Endodermal cell (in vitro differentiated cells): ENCODE measurements around the gene DHX40. TPM values are rescaled to one million over a fixed set of nuclear protein-coding genes. Genes with fewer than 3 reads are reported as not detected.

Source experiments
- DNase-seq: peaks from one replicate; pipeline ENCODE4 v3.0.0-alpha.2; 2017
- H3K27ac ChIP-seq: 2 replicates; pipeline ENCODE4 v1.5.1; 2013; ENCODE audit warnings: mild to moderate bottlenecking, low read depth, low read length, moderate library complexity
- H3K27me3 ChIP-seq: 2 replicates; pipeline ENCODE4 v1.6.1; 2013; ENCODE audit warnings: mild to moderate bottlenecking, low read length, moderate library complexity; ENCODE audit not compliant: insufficient read depth, control insufficient read depth, poor library complexity, severe bottlenecking
- H3K36me3 ChIP-seq: 2 replicates; pipeline ENCODE4 v1.7.0; 2013; ENCODE audit warnings: mild to moderate bottlenecking, low read length, moderate library complexity; ENCODE audit not compliant: control insufficient read depth, insufficient read depth
- H3K4me1 ChIP-seq: one replicate; pipeline ENCODE4 v1.7.0; 2013; ENCODE audit warnings: low read length; ENCODE audit not compliant: control insufficient read depth, insufficient read depth
- H3K4me3 ChIP-seq: 2 replicates; pipeline ENCODE4 v1.5.1; 2013; ENCODE audit warnings: mild to moderate bottlenecking, low read length, moderate library complexity
- H3K9ac ChIP-seq: 2 replicates; pipeline ENCODE4 v1.6.1; 2013; ENCODE audit warnings: mild to moderate bottlenecking, low read length, moderate library complexity; ENCODE audit not compliant: poor library complexity, severe bottlenecking; ENCODE audit errors: extremely low read depth
- H3K9me3 ChIP-seq: 2 replicates; pipeline ENCODE4 v1.6.1; 2013; ENCODE audit warnings: mild to moderate bottlenecking, low read length, moderate library complexity; ENCODE audit not compliant: control insufficient read depth
- H3K27ac Mint-ChIP-seq: 2 replicates; pipeline ENCODE4 v1.8.0; 2020; ENCODE audit warnings: mixed read lengths
- H3K27me3 Mint-ChIP-seq: 2 replicates; pipeline ENCODE4 v1.8.0; 2021; ENCODE audit warnings: mild to moderate bottlenecking, mixed read lengths; ENCODE audit not compliant: insufficient read depth
- H3K36me3 Mint-ChIP-seq: 2 replicates; pipeline ENCODE4 v1.8.0; 2020; ENCODE audit warnings: low read depth, mixed read lengths
- H3K4me1 Mint-ChIP-seq: 2 replicates; pipeline ENCODE4 v1.8.0; 2020; ENCODE audit warnings: mixed read lengths
- H3K4me3 Mint-ChIP-seq: 2 replicates; pipeline ENCODE4 v1.8.0; 2020; ENCODE audit warnings: mild to moderate bottlenecking, moderate library complexity, mixed read lengths
- H3K9me3 Mint-ChIP-seq: 2 replicates; pipeline ENCODE4 v1.8.0; 2020; ENCODE audit warnings: mild to moderate bottlenecking, mixed read lengths
- WGBS, 2 experiments: methylation state at CpG; one replicate each; pipeline versions ENCODE4 v1.1.5 to v1.1.7; 2013; ENCODE audit warnings: missing lambda C conversion rate in 2 of 2, mixed read lengths in 1 of 2; ENCODE audit not compliant: insufficient coverage in 1 of 2, insufficient read length in 1 of 2; 5-methylcytosine and 5-hydroxymethylcytosine counted together
- total RNA-seq, 2 donors: library from RNA; stranded (reverse); fragmentation: NEBNext Ultra II Directional in 1 of 2; extraction: Animal tissue kit (Norgen Biotek cat#: 25700) in 1 of 2; gene quantifications; 2 replicates in 1 of 2; 3 replicates in 1 of 2; pipeline ENCODE4 v1.2.1, GENCODE V29; 2021
- TF ChIP-seq, protein P1 (sequence below): fragments of 200-600 bp; sonication (generic); conservative IDR thresholded peaks from 2 replicates; pipeline ENCODE4 v1.5.0; 2021; ENCODE audit warnings: antibody characterized with exemption, mild to moderate bottlenecking

Gene DHX40
- total RNA-seq, 2 donors from 2014 or later: 32.7 to 36.2 TPM

DNA sequence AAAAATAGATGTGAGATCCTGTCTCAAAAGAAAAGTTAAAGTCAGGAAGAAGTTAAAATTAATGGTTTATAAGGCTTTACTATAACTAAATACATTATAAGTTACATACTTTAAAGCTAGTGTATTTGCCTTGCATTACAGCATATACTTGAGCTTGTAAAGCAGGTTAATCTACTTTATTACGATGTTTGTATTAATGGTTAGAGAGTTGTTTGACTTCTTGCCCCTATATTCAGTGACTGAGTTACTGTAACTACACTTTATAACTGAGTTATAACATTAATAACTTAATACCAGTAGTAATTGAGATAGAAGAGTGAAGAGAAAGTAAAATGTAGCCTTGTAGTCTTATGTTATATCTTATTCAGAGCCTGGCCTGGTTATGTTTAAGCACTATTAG lies 77.2 kb downstream of the DHX40 start:
- 100% methylated on average over 1 of the region's 1 CpG; no CpG with 5 or more reads in 1 of the 2 experiments for WGBS, 2 experiments
- Mint-ChIP-seq H3K4me1 (peaks cover 48% of the 10 kb centered on the region), H3K27me3 (no peaks in the 10 kb centered on the region), H3K4me3 (no peak overlapping the region), H3K27ac (peak overlapping the region; percentile 2), H3K9me3 (no peaks in the 10 kb centered on the region), H3K36me3 (peaks cover 16% of the 10 kb centered on the region)
- DNase-seq: no peak
- TF ChIP-seq, protein P1, sequence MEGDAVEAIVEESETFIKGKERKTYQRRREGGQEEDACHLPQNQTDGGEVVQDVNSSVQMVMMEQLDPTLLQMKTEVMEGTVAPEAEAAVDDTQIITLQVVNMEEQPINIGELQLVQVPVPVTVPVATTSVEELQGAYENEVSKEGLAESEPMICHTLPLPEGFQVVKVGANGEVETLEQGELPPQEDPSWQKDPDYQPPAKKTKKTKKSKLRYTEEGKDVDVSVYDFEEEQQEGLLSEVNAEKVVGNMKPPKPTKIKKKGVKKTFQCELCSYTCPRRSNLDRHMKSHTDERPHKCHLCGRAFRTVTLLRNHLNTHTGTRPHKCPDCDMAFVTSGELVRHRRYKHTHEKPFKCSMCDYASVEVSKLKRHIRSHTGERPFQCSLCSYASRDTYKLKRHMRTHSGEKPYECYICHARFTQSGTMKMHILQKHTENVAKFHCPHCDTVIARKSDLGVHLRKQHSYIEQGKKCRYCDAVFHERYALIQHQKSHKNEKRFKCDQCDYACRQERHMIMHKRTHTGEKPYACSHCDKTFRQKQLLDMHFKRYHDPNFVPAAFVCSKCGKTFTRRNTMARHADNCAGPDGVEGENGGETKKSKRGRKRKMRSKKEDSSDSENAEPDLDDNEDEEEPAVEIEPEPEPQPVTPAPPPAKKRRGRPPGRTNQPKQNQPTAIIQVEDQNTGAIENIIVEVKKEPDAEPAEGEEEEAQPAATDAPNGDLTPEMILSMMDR: no peak
- Histone ChIP-seq H3K27me3 (no peaks in the 10 kb centered on the region), H3K36me3 (peaks cover 43% of the 10 kb centered on the region), H3K4me3 (peak overlapping the region; percentile 7), H3K27ac (no peak overlapping the region), H3K4me1 (peaks cover 2% of the 10 kb centered on the region), H3K9ac (no peak overlapping the region), H3K9me3 (no peaks in the 10 kb centered on the region)

DNA sequence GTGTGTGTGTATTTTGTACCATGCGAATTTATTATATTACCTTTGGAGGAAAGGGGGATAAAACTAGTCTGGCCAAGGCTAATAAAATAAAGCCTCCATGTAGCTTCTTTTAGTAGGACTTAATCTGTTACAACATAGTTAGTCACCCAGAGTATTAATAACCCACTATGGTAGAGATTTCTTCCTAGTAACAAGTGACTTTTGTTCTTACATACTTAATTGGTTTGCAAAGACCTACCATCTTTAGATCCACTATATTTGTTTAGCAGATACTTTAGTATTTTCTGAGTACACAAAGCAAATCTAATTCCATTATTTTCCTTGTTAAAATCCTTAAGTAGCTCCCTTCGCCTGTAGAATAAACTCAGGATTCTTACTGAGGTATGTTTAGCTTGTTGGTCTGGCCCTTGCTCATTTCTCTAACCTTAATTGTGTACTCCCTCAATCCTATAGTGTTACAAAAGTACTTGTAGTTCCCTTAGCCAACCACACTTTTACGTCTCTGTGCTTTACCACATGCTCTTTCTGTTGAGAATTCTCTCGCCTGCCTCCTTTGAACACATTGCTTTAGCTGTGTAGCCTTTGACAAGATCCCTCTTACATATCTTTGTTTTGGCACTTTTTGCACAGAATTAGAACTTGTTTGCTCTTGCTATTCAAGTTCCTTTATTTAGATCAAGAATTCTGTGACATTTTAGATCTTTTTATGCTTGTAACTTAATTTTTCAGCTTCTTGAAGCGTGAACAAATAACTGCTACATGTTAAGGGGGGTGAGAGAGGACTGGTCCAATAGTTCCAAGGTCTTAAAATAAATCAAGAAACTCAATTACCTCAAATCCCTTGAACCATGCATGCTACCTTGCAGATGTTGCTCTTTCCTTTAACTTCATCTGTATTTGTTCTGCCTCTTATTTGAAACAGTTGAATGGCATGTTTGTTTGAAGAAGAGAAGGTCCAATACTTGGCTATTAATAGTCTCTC lies 78.0 kb downstream of the DHX40 start:
- H3K27ac ChIP-seq: no peak overlapping the region

DNA sequence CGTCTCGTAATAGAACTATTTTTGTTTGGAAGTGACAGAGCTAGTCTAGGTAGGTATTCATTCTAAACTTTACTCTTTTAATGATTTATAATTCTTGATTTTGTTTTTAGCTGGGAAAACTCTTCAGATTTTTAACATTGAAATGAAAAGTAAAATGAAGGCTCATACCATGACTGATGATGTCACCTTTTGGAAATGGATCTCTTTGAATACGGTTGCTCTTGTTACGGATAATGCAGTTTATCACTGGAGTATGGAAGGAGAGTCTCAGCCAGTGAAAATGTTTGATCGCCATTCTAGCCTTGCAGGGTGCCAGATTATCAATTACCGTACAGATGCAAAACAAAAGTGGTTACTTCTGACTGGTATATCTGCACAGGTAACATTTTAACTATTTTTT lies 81.9 kb downstream of the DHX40 start:
- Mint-ChIP-seq H3K9me3 (peaks cover 7% of the 10 kb centered on the region), H3K27me3 (no peaks in the 10 kb centered on the region), H3K4me1 (peaks cover 40% of the 10 kb centered on the region), H3K4me3 (peak overlapping the region; percentile 5), H3K27ac (peak overlapping the region; percentile 50), H3K36me3 (peaks cover 60% of the 10 kb centered on the region)
- Histone ChIP-seq H3K4me3 (peak overlapping the region; percentile 61), H3K27me3 (no peaks in the 10 kb centered on the region), H3K9ac (no peak overlapping the region), H3K27ac (no peak overlapping the region), H3K36me3 (peaks cover 78% of the 10 kb centered on the region), H3K4me1 (peaks cover 2% of the 10 kb centered on the region), H3K9me3 (peaks cover 29% of the 10 kb centered on the region)
- DNase-seq: no peak
- TF ChIP-seq, protein P1: no peak
- WGBS, 2 experiments: 86 to 88% methylated on average over 5 to 6 of the region's 6 CpGs

More for the DNA sequence above, 78.0 kb downstream of the DHX40 start:
- Histone ChIP-seq H3K4me3 (peak overlapping the region; percentile 7), H3K36me3 (peaks cover 52% of the 10 kb centered on the region), H3K9ac (no peak overlapping the region), H3K9me3 (no peaks in the 10 kb centered on the region), H3K27me3 (no peaks in the 10 kb centered on the region), H3K4me1 (peaks cover 2% of the 10 kb centered on the region)
- H3K4me3 Mint-ChIP-seq: no peak overlapping the region
- peaks cover 24% of the 10 kb centered on the region for H3K36me3 Mint-ChIP-seq
- TF ChIP-seq, protein P1: no peak
- no peaks in the 10 kb centered on the region for H3K9me3 Mint-ChIP-seq
- DNase-seq: no peak
- peak overlapping the region; percentile 2 for H3K27ac Mint-ChIP-seq
- 81 to 84% methylated on average over 2 to 5 of the region's 5 CpGs for WGBS, 2 experiments
- H3K4me1 Mint-ChIP-seq: peaks cover 48% of the 10 kb centered on the region
- no peaks in the 10 kb centered on the region for H3K27me3 Mint-ChIP-seq
